ENCODE measurements around the gene SMARCB1. TPM values are rescaled to one million over a fixed set of nuclear protein-coding genes. Genes with fewer than 3 reads are reported as not detected.

The SMARCB1 gene
- total RNA-seq, 1 experiment from 2014 or later = 136 TPM

DNA sequence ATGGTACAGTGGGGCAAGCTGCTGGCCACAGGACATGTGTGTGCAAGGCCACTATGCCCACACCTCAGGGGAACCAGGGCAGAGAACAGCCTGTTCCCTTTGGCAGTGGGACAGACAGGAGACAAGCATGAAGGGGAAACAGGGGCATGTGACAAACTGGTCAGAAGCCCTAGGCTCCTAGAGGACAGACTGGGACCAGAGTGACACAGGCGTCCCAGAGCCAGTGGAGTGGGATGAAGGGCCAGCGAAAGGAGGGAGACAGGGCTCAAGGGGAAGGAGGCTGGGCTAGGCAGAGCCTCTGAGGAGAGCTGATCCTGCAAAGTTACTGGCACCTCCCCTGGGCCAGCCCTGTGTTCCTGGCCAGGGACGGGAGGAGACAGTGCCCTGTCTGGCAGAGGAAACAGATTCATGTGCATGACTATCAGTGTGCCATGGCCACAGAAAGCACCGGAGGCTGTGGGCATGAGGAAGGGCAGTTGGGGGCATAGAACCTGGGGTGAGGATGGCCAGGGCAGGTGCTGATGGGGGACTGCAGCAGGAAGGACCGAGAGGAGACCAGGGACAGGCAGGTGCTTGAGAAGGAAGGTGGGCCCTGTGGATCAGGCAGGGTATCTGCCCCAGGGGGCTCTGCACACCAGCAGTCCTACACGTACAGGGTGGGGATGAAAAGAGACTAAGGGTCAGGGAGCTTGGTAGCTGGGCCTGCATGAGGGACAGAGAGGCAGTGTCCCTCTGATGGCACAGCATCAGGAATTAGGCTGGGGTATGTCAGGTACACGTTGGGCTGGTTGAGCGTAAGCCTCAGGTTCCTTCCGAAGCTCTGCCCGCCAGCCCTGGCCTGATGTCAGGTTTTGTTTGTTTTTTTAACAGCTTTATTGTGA lies 42.3 kb downstream of the SMARCB1 start:
- Mint-ChIP-seq H3K27me3 (ENCODE audit: low read depth) (no peaks in the 10 kb centered on the region), H3K9me3 (no peaks in the 10 kb centered on the region), H3K4me1 (peaks cover 9 to 11% of the 10 kb centered on the region in 2 experiments; a peak in 2 of 4 replicates), H3K36me3 (ENCODE audit: insufficient read depth in 1 of 3, low read depth in 3 of 3) (peaks cover 34 to 66% (median 64%) of the 10 kb centered on the region in 3 experiments), H3K4me3 (no peak overlapping the region), H3K27ac (peak overlapping the region in 2 of 3 experiments; percentile 52 to 83; a peak in 4 of 7 replicates)
- H3K56ac ChIP-seq (ENCODE audit: insufficient read length, low read depth, low read length) = no peak overlapping the region
- H3K9me3 ChIP-seq (ENCODE audit: control insufficient read depth, low read depth, low read length) = no peaks in the 10 kb centered on the region
- H4K20me1 ChIP-seq (ENCODE audit: control insufficient read depth, insufficient read depth, insufficient read length) = no peaks in the 10 kb centered on the region
- no peaks in the 10 kb centered on the region for H3K27me3 ChIP-seq (ENCODE audit: insufficient read depth, low read length)
- no peak overlapping the region for H2AFZ ChIP-seq (ENCODE audit: low read length)
- TF ChIP-seq, protein P1, sequence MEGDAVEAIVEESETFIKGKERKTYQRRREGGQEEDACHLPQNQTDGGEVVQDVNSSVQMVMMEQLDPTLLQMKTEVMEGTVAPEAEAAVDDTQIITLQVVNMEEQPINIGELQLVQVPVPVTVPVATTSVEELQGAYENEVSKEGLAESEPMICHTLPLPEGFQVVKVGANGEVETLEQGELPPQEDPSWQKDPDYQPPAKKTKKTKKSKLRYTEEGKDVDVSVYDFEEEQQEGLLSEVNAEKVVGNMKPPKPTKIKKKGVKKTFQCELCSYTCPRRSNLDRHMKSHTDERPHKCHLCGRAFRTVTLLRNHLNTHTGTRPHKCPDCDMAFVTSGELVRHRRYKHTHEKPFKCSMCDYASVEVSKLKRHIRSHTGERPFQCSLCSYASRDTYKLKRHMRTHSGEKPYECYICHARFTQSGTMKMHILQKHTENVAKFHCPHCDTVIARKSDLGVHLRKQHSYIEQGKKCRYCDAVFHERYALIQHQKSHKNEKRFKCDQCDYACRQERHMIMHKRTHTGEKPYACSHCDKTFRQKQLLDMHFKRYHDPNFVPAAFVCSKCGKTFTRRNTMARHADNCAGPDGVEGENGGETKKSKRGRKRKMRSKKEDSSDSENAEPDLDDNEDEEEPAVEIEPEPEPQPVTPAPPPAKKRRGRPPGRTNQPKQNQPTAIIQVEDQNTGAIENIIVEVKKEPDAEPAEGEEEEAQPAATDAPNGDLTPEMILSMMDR (conservative IDR thresholded peaks at IDR 0.05) = no peak
- no peak overlapping the region for H3K9ac ChIP-seq (ENCODE audit: extremely low read depth, insufficient read length, low read length)
- no peak overlapping the region for H3K23ac ChIP-seq (ENCODE audit: insufficient read length, low read depth, low read length)
- no peaks in the 10 kb centered on the region for H3K79me1 ChIP-seq (ENCODE audit: insufficient read depth, low read depth, low read length, poor library complexity, severe bottlenecking)
- no peak overlapping the region for H3K14ac ChIP-seq (ENCODE audit: insufficient read depth, low read length)
- H3T11ph ChIP-seq (ENCODE audit: low read length) = no peak overlapping the region
- no CpG with 5 or more reads among the region's 10 CpGs for WGBS (ENCODE audit: extremely low coverage, insufficient read length, low lambda C conversion rate)
- no peaks in the 10 kb centered on the region for H3K23me2 ChIP-seq (ENCODE audit: insufficient read length, low read depth, low read length, poor library complexity, severe bottlenecking)
- no peak overlapping the region for H2BK15ac ChIP-seq (ENCODE audit: low read depth, low read length)
- no peak overlapping the region for H2BK120ac ChIP-seq (ENCODE audit: low read depth, low read length, poor library complexity, severe bottlenecking)
- no peak overlapping the region for H2BK5ac ChIP-seq (ENCODE audit: insufficient read length, low read length)
- no peak overlapping the region for H2BK12ac ChIP-seq (ENCODE audit: insufficient read length, low read depth, low read length)
- no peak overlapping the region for H3K4me2 ChIP-seq (ENCODE audit: insufficient read depth, insufficient read length, low read length)
- H2BK20ac ChIP-seq (ENCODE audit: low read depth, low read length, poor library complexity, severe bottlenecking) = no peak overlapping the region
- no peaks in the 10 kb centered on the region for H3K4me1 ChIP-seq (ENCODE audit: insufficient read depth, low read length)
- no peak overlapping the region for H4K5ac ChIP-seq (ENCODE audit: insufficient read length, low read depth, low read length)
- H4K8ac ChIP-seq (replicated peaks; ENCODE audit: insufficient read length, low read depth, low read length) = no peak overlapping the region
- no peak overlapping the region for H3K18ac ChIP-seq (ENCODE audit: insufficient read length, low read depth, low read length)
- no peak overlapping the region for H2AK5ac ChIP-seq (ENCODE audit: insufficient read length, low read length)
- H3K79me2 ChIP-seq (ENCODE audit: insufficient read depth, low read length) = no peaks in the 10 kb centered on the region
- no peak overlapping the region for H3K27ac ChIP-seq (ENCODE audit: insufficient read length, low read depth, low read length)
- no peak overlapping the region for H4K91ac ChIP-seq (ENCODE audit: insufficient read length, low read depth, low read length)
- no peak for DNase-seq
- no peak overlapping the region for H3K4ac ChIP-seq (ENCODE audit: low read depth, low read length)
